ENCODE measurements around the gene WFDC9.
A peak's percentile ranks its signal among the peaks of the same experiment; 100 is the strongest.

DNA sequence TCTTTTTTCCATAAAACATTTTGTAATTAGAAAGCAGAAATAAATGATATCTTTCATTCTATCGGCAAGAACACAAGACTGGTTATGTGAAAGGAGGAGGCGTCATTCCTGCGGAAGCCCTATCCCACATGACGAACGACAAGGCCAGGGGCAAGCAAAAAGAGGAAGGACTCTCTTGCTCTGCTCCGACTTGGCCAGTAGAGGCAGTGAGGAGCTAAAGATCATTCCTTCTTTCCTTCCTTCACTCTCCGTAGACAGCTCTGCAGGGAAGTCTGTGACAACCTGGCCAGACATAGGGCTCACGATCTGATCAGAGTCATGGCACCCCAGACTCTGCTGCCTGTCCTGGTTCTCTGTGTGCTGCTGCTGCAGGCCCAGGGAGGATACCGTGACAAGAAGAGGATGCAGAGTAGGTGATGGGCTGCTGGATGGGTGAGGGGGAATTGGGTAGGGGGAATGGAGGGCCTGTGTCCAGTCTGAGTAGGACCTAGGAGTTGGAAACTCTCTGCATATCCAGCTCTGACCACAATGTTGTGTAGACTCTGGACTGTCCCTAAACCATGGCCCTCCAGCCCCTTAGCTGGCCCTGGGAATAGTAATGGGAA is 1.5 kb downstream of the WFDC9 start, which contains the start of gene WFDC10A:
- TF ChIP-seq, protein P1, sequence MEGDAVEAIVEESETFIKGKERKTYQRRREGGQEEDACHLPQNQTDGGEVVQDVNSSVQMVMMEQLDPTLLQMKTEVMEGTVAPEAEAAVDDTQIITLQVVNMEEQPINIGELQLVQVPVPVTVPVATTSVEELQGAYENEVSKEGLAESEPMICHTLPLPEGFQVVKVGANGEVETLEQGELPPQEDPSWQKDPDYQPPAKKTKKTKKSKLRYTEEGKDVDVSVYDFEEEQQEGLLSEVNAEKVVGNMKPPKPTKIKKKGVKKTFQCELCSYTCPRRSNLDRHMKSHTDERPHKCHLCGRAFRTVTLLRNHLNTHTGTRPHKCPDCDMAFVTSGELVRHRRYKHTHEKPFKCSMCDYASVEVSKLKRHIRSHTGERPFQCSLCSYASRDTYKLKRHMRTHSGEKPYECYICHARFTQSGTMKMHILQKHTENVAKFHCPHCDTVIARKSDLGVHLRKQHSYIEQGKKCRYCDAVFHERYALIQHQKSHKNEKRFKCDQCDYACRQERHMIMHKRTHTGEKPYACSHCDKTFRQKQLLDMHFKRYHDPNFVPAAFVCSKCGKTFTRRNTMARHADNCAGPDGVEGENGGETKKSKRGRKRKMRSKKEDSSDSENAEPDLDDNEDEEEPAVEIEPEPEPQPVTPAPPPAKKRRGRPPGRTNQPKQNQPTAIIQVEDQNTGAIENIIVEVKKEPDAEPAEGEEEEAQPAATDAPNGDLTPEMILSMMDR (conservative IDR thresholded peaks at IDR 0.05; ENCODE audit: low read length) = peak; percentile 69
- TF ChIP-seq EZH2phosphoT487 (IDR thresholded peaks at IDR 0.05; ENCODE audit: borderline replicate concordance) = no peak
